Suppressor macrophage (primary cell): ENCODE results near the gene EPB41L4B.
A peak's percentile ranks its signal among the peaks of the same experiment; 100 is the strongest.

ENCODE experiments used
- DNase-seq, 4 experiments: peaks; one replicate each; pipeline ENCODE4 v3.0.0-alpha.2; 2020 to 2022

Gene EPB41L4B

GRCh38 chr9:109319626-109320241 lies 1.1 kb downstream of the EPB41L4B start:
- peak in 1 of 4 experiments; percentile 6 for DNase-seq

GRCh38 chr9:109319017-109319625 lies 1.7 kb downstream of the EPB41L4B start:
- DNase-seq, result no peak

GRCh38 chr9:109317979-109318741 lies 2.7 kb downstream of the EPB41L4B start:
- no peak for DNase-seq

- no peak for DNase-seq
These were observed 3.4 kb downstream of the EPB41L4B start for GRCh38 chr9:109317311-109317978.

GRCh38 chr9:109316207-109316640 lies 4.6 kb downstream of the EPB41L4B start:
- DNase-seq, result no peak

- DNase-seq, result peak; percentile 14 to 77 (median 48)
These were observed 5.2 kb downstream of the EPB41L4B start for GRCh38 chr9:109315480-109316206.

GRCh38 chr9:109314011-109314531 lies 6.8 kb downstream of the EPB41L4B start:
- DNase-seq, result no peak

- no peak for DNase-seq
These were observed 7.5 kb downstream of the EPB41L4B start for GRCh38 chr9:109313351-109313750.

- no peak for DNase-seq
These were observed 8.1 kb downstream of the EPB41L4B start for GRCh38 chr9:109312783-109313182.

GRCh38 chr9:109311731-109312130 lies 9.1 kb downstream of the EPB41L4B start:
- DNase-seq, result no peak

- DNase-seq, result no peak
These were observed 9.6 kb downstream of the EPB41L4B start for GRCh38 chr9:109311286-109311685.

GRCh38 chr9:109310486-109310901 lies 10.4 kb downstream of the EPB41L4B start:
- no peak for DNase-seq

- DNase-seq, result no peak
These were observed 11.6 kb downstream of the EPB41L4B start for GRCh38 chr9:109309282-109309681.

- no peak for DNase-seq
These were observed 13.2 kb downstream of the EPB41L4B start for GRCh38 chr9:109307380-109308240.

- DNase-seq, result no peak
These were observed 15.1 kb downstream of the EPB41L4B start for GRCh38 chr9:109305801-109306200.

- DNase-seq, result no peak
These were observed 16.5 kb downstream of the EPB41L4B start for GRCh38 chr9:109304347-109304746.

GRCh38 chr9:109303900-109304299 lies 17.0 kb downstream of the EPB41L4B start:
- DNase-seq, result no peak

- no peak for DNase-seq
These were observed 18.3 kb downstream of the EPB41L4B start for GRCh38 chr9:109302606-109303005.

- no peak for DNase-seq
These were observed 19.8 kb downstream of the EPB41L4B start for GRCh38 chr9:109301012-109301411.

GRCh38 chr9:109299891-109300290 lies 21.0 kb downstream of the EPB41L4B start:
- no peak for DNase-seq

GRCh38 chr9:109297899-109298298 lies 23.0 kb downstream of the EPB41L4B start:
- DNase-seq, result no peak
